Calu3 (cell line): ENCODE data around the gene CLCA2. TPM values are rescaled to one million over a fixed set of nuclear protein-coding genes. Genes with fewer than 3 reads are reported as not detected.
"Not testable (repeated sequence)": the region's sequence is repeated elsewhere in the genome, so short reads cannot be mapped to it uniquely, and the experiment has no call there.

Source experiments
- BruUV-seq: library from RNA; stranded (reverse); fragments of 400-500 nt; replicated peaks from 2 replicates; lab custom pipeline; 2021; lab: Mats Ljungman, UMichigan
- CTCF ChIA-PET: fragments of 300-600 bp; sonication (Branson Sonifier 250); formaldehyde crosslinking; loops from one replicate; lab custom pipeline; 2022; ENCODE audit warnings: antibody characterized with exemption; lab: Charles Lee
- DNase-seq: peaks from one replicate; pipeline ENCODE4 v3.0.0; 2022
- H3K27ac Mint-ChIP-seq: one replicate; pipeline ENCODE4 v1.8.0; 2022; ENCODE audit warnings: mixed read lengths; ENCODE audit not compliant: unreplicated experiment
- H3K27me3 Mint-ChIP-seq: one replicate; pipeline ENCODE4 v1.8.0; 2022; ENCODE audit warnings: mixed read lengths; ENCODE audit not compliant: unreplicated experiment
- H3K36me3 Mint-ChIP-seq: one replicate; pipeline ENCODE4 v1.8.0; 2022; ENCODE audit warnings: mild to moderate bottlenecking, moderate library complexity, mixed read lengths; ENCODE audit not compliant: insufficient read depth, unreplicated experiment
- H3K4me1 Mint-ChIP-seq: one replicate; pipeline ENCODE4 v1.8.0; 2022; ENCODE audit warnings: mild to moderate bottlenecking, low read depth, mixed read lengths; ENCODE audit not compliant: unreplicated experiment
- H3K4me3 Mint-ChIP-seq: one replicate; pipeline ENCODE4 v1.8.0; 2022; ENCODE audit warnings: mild to moderate bottlenecking, low read depth, moderate library complexity, mixed read lengths; ENCODE audit not compliant: unreplicated experiment
- H3K9me3 Mint-ChIP-seq: one replicate; pipeline ENCODE4 v1.8.0; 2022; ENCODE audit warnings: low read depth, mixed read lengths; ENCODE audit not compliant: unreplicated experiment
- intact Hi-C: fragments of 100-400 bp; cut with micrococcal nuclease; formaldehyde crosslinking; loops from one replicate; pipeline ENCODE4 v1.10.0; 2022; ENCODE audit not compliant: unreplicated experiment
- total RNA-seq: library from RNA; stranded (reverse); gene quantifications from 2 replicates; pipeline ENCODE4 v1.2.3, GENCODE V29; 2022
- TF ChIP-seq, protein P1 (sequence below): fragments of 200-600 bp; IDR thresholded peaks from one replicate; pipeline ENCODE4 v1.8.0; 2022; ENCODE audit warnings: antibody characterized with exemption; ENCODE audit not compliant: unreplicated experiment

Gene CLCA2
- total RNA-seq, 1 experiment from 2014 or later: not detected

DNA sequence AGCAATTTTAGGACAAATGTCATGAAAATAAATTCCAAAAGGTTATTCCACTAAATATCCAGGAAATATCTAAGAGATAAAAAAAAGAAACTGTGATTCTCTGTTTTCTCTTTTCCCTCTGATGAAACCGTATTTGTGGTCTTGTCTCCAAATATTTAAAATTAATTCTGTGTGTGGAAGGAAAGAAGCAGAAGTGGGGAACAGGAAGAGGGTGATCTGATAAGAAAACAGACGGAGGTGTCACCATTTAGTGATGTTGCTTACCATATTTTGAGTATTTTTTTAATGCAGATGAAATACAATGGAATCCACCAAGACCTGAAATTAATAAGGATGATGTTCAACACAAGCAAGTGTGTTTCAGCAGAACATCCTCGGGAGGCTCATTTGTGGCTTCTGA, 74.3 kb downstream of the CLCA2 start:
- Mint-ChIP-seq H3K27me3 (peaks cover 43% of the 10 kb centered on the region), H3K4me3 (no peak overlapping the region)

DNA sequence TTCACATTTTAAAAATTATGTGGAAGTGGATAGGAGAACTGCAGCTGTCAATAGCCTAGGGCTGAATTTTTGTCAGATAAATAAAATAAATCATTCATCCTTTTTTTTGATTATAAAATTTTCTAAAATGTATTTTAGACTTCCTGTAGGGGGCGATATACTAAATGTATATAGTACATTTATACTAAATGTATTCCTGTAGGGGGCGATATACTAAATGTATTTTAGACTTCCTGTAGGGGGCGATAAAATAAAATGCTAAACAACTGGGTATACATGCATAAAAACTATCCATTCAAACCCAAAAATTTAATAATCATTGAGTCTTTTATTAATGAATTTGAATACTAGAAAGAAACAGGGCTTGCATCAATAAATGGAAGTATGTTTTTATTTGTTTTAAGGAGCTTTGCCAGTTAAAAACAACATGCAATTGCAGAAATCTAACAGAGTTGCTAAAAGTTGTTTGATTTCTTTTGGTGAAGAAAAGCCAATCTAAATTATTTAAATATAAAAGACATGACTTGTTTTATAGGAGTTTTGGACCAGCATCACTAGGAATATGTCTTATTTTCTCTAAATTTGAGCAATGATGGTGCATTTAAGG, 76.1 kb downstream of the CLCA2 start:
- Mint-ChIP-seq H3K36me3 (peaks cover 6% of the 10 kb centered on the region), H3K27ac (no peak overlapping the region), H3K9me3 (no peaks in the 10 kb centered on the region), H3K27me3 (peaks cover 37% of the 10 kb centered on the region), H3K4me3 (no peak overlapping the region), H3K4me1 (peaks cover 20% of the 10 kb centered on the region)
- TF ChIP-seq, protein P1, sequence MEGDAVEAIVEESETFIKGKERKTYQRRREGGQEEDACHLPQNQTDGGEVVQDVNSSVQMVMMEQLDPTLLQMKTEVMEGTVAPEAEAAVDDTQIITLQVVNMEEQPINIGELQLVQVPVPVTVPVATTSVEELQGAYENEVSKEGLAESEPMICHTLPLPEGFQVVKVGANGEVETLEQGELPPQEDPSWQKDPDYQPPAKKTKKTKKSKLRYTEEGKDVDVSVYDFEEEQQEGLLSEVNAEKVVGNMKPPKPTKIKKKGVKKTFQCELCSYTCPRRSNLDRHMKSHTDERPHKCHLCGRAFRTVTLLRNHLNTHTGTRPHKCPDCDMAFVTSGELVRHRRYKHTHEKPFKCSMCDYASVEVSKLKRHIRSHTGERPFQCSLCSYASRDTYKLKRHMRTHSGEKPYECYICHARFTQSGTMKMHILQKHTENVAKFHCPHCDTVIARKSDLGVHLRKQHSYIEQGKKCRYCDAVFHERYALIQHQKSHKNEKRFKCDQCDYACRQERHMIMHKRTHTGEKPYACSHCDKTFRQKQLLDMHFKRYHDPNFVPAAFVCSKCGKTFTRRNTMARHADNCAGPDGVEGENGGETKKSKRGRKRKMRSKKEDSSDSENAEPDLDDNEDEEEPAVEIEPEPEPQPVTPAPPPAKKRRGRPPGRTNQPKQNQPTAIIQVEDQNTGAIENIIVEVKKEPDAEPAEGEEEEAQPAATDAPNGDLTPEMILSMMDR: peak; percentile 91
- no TSS peak for BruUV-seq
- intact Hi-C loops: no loop called here
- CTCF ChIA-PET: interaction anchor here (1.1 kb wide), 1 partner anchor 27 kb away, joined by 3 read pairs; no protein-coding TSS in a partner anchor
- no peak for DNase-seq

More for the DNA sequence above, 74.3 kb downstream of the CLCA2 start:
- CTCF ChIA-PET: no interaction called here
- H3K36me3 Mint-ChIP-seq: peaks cover 6% of the 10 kb centered on the region
- intact Hi-C loops: no loop called here
- H3K27ac Mint-ChIP-seq: no peak overlapping the region
- DNase-seq: no peak
- BruUV-seq: no TSS peak
- TF ChIP-seq, protein P1: no peak
- no peaks in the 10 kb centered on the region for H3K9me3 Mint-ChIP-seq
- peaks cover 13% of the 10 kb centered on the region for H3K4me1 Mint-ChIP-seq

DNA sequence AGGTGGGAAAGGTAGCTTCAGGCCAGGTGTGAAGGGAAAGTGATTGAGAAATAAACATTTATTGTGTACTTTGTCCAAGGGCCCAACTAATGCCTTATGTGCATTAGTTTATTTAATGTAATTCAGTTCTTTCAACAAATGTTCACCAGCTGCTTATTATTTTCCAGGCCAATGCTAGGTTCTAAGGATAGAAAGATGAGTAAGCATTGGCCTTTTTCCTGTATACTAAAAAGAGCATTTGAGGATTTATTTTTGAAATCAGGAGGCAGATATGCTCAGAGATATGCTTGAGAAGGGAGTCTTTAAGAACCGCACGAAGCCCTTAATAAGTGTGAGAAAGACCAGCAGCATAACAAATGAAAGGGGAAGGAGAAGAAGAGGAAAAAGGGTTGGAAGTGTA, 76.7 kb downstream of the CLCA2 start:
- CTCF ChIA-PET: no interaction called here
- intact Hi-C loops: no loop called here
- Mint-ChIP-seq H3K27me3 (peaks cover 31% of the 10 kb centered on the region), H3K4me3 (no peak overlapping the region), H3K27ac (no peak overlapping the region), H3K4me1 (peaks cover 26% of the 10 kb centered on the region), H3K9me3 (no peaks in the 10 kb centered on the region), H3K36me3 (peaks cover 6% of the 10 kb centered on the region)
- no TSS peak for BruUV-seq
- DNase-seq: no peak
- TF ChIP-seq, protein P1: no peak

DNA sequence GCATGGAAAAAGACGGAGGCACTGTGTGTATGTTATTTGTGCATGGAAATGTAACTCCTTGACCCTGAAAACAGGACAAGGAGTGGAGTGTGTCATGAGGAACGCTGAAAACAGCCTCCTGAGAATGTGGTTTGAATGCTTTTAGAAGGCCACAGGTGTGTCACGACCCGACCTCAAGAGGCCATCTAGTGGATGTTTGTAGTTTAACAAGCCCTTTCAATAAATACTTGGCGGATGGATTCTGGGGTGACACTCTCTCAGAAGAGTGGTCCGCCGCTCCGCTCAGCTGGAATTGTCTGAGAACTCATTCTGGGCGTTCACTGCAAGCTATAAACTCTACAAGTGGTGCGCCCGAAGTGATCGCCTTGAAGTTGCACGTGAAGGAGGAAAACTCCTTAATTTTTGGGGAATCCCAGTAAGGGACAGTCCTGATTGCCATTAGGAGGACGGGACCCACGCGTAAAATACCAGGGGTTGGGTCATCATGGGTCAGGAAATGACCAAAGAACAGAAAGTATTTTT, 78.2 kb downstream of the CLCA2 start:
- Mint-ChIP-seq H3K4me3 (peak overlapping the region; percentile 76), H3K4me1 (peaks cover 26% of the 10 kb centered on the region), H3K27ac (peak overlapping the region; percentile 21), H3K27me3 (peaks cover 20% of the 10 kb centered on the region)
- CTCF ChIA-PET: interaction anchor here (0.6 to 0.8 kb wide), 2 partner anchors 64 to 122 kb away, joined by 3 to 5 read pairs; no protein-coding TSS in a partner anchor
- not testable (repeated sequence) for H3K9me3 Mint-ChIP-seq, BruUV-seq, H3K36me3 Mint-ChIP-seq
- peak; percentile 48 for DNase-seq
- TF ChIP-seq, protein P1: peak; percentile 50
- intact Hi-C loops: loop anchor here (1.0 kb wide), 3 partner anchors 28 to 122 kb away; no protein-coding TSS in a partner anchor
